GM18867 (cell line): ENCODE data around the gene PRDM16.

Experiments used
- ATAC-seq: cut with Tn5 transposase; IDR thresholded peaks from one replicate; pipeline ENCODE4 v1.9.1; 2021; ENCODE audit warnings: mild to moderate bottlenecking, moderate library complexity; ENCODE audit not compliant: unreplicated experiment

PRDM16 gene

GRCh38 chr1:3101124-3101939, 32.3 kb downstream of the PRDM16 start:
- ATAC-seq, result no peak

GRCh38 chr1:3102641-3103040, 33.6 kb downstream of the PRDM16 start:
- no peak for ATAC-seq

GRCh38 chr1:3103967-3104677, 35.1 kb downstream of the PRDM16 start:
- ATAC-seq, result no peak

- no peak for ATAC-seq
These were observed 36.3 kb downstream of the PRDM16 start for GRCh38 chr1:3105167-3105863.

DNA sequence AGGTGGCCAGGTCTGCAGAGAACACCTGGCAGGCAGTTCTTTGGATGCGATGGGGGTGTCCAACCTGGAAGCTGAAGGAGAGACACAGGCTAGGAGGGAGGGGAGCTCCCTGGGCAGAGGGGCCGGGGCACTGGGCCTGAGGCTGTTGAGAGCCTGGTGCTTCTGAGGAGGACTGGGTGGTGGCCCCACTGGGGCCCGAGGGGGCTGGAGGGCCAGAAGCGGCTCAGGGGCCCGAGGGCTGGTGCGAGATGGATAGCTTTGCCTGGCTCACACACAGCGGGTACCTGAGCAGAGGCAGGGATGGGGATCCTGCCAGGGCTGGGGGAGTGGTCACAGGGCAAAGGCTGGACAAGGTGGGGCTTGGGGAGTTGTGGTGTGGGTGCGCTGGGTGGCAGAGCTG, 37.2 kb downstream of the PRDM16 start:
- ATAC-seq, result no peak

DNA sequence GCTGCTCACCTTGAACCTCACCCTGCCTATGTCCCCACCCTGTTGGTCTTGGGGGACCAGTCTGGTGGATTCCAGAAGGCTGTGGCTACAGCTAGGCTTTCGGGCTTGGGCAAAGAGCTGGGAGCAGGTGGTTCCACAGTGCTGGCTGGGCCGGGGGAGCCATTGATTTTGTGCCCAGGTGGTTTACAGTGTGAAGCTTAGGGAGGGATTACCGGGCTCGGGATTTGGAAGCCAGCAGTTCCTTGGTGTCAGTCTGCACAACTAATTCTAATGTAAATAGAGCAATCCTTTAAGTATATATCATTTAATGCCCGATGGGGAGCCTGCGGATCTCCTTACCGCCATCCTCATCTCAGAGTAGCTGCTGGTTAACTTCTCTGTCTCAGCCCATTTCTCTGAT, 38.2 kb downstream of the PRDM16 start:
- no peak for ATAC-seq

DNA sequence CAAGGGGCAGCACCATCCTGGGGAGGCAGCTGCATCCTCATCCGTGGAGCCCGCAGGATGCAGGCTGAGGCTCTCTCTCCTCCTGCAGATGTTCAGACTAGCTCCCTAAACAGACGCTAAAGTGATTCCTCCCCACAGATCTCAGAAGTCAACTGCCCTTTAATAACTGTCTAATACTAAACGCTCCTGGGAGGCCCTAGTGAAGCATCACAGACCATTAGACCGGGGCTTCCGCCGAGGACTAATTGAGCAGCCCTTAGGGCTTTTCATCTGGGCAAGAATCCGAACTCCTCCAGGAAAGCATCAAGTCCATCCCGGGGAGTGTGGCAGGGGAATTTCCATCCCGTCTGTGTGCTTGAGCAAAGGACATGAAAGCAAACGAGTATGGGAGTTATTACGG, 40.4 kb downstream of the PRDM16 start:
- no peak for ATAC-seq

DNA sequence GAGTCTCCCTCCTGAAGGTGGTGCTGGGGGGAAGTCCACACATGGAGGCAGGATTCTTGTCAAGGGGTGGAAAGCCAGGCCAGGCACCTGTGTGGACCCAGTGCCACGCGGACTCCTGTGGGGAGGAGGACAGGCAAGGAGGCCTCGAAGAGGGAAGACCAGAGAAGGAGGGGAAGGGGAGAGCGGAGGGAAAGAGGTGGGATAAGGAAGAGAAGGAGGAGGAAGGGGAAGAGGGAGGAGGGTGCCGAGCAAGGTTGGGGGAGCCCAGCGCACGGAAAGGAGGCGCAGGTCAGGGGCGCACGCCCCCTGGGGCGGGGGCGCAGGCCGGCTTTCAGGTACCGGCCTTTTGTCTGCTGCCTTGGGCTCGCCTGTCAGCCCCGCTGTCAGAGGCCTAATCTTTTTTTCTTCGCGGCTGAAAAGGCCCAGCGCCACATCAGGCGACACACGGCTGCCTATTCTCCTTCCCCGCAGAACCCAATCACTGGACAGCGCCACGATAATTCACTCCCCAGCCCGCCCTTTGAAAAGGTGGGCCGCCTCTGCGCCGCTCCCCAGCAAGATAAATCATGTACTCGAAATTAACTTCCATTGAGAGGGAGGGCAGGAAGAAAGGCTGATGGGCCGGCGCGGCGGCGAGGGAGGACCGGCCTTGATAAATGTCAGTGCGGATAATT, 42.5 kb downstream of the PRDM16 start:
- ATAC-seq, result no peak

GRCh38 chr1:3112526-3112925, 43.5 kb downstream of the PRDM16 start:
- ATAC-seq, result no peak

DNA sequence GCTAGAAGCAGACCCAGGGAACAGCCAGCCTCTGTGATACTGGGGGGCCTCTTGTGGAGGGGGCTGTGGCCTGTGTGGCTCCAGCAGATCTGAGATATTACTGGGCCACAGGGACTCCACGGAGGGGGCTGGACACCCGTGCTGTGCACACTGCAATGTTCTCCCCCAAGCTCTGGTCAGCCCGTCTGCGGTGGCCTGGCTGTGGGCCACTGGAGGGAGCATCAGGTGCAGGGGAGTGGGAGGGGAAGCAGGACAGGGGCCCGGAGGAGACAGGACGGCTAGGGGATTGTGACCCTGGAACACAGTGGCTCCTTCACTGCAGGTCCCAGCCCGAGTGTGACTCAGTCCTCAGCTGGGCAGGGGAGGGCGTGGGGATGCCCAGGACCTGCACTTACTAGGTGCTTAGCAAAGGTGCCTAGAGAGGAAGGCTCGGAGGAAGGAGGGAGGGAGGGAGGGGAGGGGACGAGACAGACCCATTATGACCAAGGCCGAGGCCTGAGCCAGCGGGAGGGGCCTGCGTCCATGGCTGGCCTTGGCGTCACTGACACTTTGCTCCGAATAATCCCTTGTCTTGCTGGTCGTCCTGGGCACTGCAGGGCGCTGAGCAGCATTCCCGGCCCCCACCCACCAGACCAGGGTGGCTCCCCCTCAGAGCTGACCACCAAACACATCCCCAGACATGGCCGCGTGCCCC, 44.2 kb downstream of the PRDM16 start:
- no peak for ATAC-seq

GRCh38 chr1:3113741-3114056, 44.7 kb downstream of the PRDM16 start:
- ATAC-seq, result no peak

GRCh38 chr1:3114131-3114744, 45.2 kb downstream of the PRDM16 start:
- ATAC-seq, result no peak

- no peak for ATAC-seq
These were observed 45.8 kb downstream of the PRDM16 start for GRCh38 chr1:3114846-3115245.

DNA sequence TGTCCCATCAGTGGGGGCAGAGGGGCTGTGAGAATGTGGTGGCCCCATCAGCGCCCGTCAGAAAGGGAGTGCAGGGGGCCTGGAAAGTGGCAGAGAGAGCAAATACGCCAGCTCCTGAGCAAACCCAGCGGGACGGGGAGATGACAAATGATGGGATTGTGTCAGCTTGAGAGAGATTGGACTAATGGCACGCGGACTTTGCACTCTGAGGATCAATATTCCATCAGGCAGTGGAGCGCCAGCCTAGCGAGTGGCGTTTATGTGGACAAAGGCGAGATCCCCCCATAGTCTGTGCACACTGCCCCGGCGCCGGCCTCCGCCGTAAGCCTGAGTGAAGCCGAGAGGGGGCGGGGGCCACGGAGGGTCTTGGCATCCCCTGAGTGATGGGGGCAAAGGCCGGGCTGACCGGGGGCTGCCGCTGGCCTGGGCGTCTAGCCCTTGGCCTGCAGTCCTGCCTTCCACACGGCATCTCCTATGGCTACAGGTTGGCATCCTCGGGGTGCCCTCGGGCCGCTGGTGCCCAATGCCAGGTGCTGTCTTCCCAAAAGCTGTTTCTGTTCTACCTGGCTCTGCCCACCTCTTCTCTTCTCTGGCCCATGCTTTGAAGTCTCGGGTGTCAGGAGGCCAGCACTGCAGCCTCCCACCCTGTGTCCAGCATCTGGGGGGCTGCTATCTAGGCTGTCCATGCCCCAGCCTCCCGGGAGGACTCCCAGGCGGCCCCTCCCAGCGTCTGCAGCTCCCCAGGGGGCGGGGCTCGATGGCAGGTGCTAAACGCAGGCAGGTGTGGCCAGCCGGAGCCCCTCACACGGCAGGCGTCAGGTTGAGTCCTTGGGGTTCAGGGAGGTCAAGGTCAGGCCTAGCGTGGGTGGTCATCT, 46.5 kb downstream of the PRDM16 start:
- ATAC-seq, result no peak

GRCh38 chr1:3116150-3116510, 47.1 kb downstream of the PRDM16 start:
- ATAC-seq, result no peak

DNA sequence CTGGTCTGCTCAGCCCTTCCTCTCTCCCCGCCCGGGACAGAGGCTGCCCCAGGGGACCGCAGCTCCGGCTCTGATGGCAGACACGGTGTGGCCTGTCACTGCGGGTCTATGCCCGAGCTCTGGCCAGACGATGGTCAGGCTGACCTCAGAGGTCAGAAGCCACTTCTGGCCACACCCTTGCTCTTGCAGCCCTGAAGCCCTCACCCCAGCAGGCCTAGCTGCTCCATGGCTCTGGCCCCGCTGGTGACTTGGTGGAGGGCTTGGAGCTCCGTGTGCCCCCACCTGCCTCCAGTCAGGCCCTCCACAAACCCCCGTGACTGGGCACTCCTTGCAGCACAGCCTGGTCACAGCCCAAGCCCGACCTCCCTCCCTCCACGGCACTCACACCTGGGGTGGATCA, 47.6 kb downstream of the PRDM16 start:
- no peak for ATAC-seq

- no peak for ATAC-seq
These were observed 48.9 kb downstream of the PRDM16 start for GRCh38 chr1:3117879-3118278.

DNA sequence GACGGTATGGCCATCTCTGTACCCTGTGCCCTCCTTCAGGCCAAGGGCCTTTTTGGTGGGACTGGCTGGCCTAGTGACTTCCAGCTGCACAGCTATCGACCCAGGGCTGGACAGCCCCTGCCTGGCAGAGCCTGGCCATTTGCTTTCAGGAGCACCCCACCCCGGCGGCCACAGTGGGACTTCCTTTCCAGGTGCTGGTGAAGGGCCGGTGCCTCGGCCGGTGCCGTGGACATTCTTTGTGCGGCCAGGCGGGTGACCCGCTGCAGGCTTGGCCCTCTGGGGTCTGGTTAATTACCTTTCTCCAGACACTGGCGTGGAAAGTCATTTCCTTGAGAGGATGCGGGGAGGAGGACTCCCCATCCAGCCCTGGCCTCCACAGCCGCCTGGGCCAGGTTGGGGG, 50.1 kb downstream of the PRDM16 start:
- no peak for ATAC-seq

DNA sequence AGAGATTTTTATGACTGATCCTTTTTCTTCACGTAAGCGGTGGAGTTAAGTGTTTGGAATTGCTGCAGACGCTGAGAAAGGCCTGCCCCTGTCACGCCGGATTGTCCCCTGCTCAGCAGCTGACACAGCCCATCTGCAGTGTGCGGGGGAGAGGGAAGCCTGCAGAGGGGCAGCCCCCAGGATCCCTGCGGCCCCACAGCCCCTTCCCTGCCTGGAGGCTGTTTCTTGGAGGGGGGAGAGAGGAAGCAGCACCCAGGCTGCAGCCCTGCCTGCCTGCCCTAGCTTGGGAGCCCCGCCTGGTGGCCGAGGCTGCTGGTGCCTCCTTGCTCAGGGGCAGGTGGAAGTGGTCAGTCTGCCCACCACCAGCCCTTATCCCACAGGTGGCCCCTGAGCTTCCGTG, 50.7 kb downstream of the PRDM16 start:
- no peak for ATAC-seq

GRCh38 chr1:3120140-3120539, 51.1 kb downstream of the PRDM16 start:
- ATAC-seq, result no peak
